Tibial nerve (tissue), 4 donors: ENCODE measurements around the gene TMPRSS11E. TPM values are rescaled to one million over a fixed set of nuclear protein-coding genes. Genes with fewer than 3 reads are reported as not detected.
"Not testable (repeated sequence)": the region's sequence is repeated elsewhere in the genome, so short reads cannot be mapped to it uniquely, and the experiment has no call there.

Experiments used
- DNase-seq, 2 donors: peaks; one replicate each; pipeline ENCODE4 v3.0.0-alpha.2; 2019; ENCODE audit warnings: low spot score in 2 of 2
- H3K27ac ChIP-seq, 4 donors: fragments of 200-600 bp; sonication (generic) in 3 of 4; one replicate each; pipeline ENCODE4 v1.5.1; 2017 to 2019; ENCODE audit warnings: mild to moderate bottlenecking in 1 of 4
- H3K27me3 ChIP-seq, 2 donors: fragments of 200-600 bp; sonication (generic) in 1 of 2; one replicate each; pipeline versions ENCODE4 v1.5.1 to v1.6.0; 2017 to 2019
- H3K36me3 ChIP-seq, 3 donors: fragments of 200-600 bp; sonication (generic); one replicate each; pipeline ENCODE4 v1.5.1; 2018 to 2019
- H3K4me1 ChIP-seq, 4 donors: fragments of 200-600 bp; sonication (generic) in 3 of 4; one replicate each; pipeline ENCODE4 v1.5.1; 2017 to 2019
- H3K4me3 ChIP-seq, 4 donors: fragments of 200-600 bp; sonication (generic) in 3 of 4; one replicate each; pipeline ENCODE4 v1.5.1; 2017 to 2019; ENCODE audit warnings: mild to moderate bottlenecking in 1 of 4, moderate library complexity in 1 of 4
- H3K9me3 ChIP-seq, 4 donors: fragments of 200-600 bp; sonication (generic) in 3 of 4; one replicate each; pipeline ENCODE4 v1.5.1; 2017 to 2019
- CTCF ChIP-seq, 5 experiments: fragments of 200-600 bp in 3 of 5; fragments of 450-650 bp in 2 of 5; sonication (generic) in 3 of 5; IDR thresholded peaks; one replicate each; pipeline ENCODE4 v1.5.1; 2016 to 2019; ENCODE audit warnings: antibody characterized with exemption in 5 of 5, mild to moderate bottlenecking in 3 of 5, moderate library complexity in 2 of 5
- EP300 ChIP-seq, 2 donors: sonication (generic); formaldehyde crosslinking; IDR thresholded peaks; one replicate each; pipeline ENCODE4 v1.6.1; 2017; ENCODE audit warnings: antibody characterized with exemption in 2 of 2, mild to moderate bottlenecking in 1 of 2
- POLR2A ChIP-seq, 2 donors: fragments of 450-650 bp; IDR thresholded peaks; one replicate each; pipeline ENCODE4 v1.6.1; 2017; ENCODE audit warnings: antibody characterized with exemption in 2 of 2, mild to moderate bottlenecking in 2 of 2, moderate library complexity in 2 of 2
- WGBS, 2 donors: methylation state at CpG; one replicate each; pipeline ENCODE4 v1.1.5; 2018; 5-methylcytosine and 5-hydroxymethylcytosine counted together
- total RNA-seq, 4 donors: library from RNA; depleted of rRNA; stranded (reverse); fragments of >200 nt; gene quantifications; one replicate each; pipeline ENCODE4 v1.1.0, GENCODE V29; 2016

Gene TMPRSS11E
- total RNA-seq, 4 donors from 2014 or later: not detected

GRCh38 chr4:68406479-68406859 is 40.8 kb upstream of the TMPRSS11E start:
- H3K4me3 ChIP-seq: no peak overlapping the region
- no peaks in the 10 kb centered on the region for H3K9me3 ChIP-seq
- H3K27me3 ChIP-seq: no peaks in the 10 kb centered on the region
- no peak for DNase-seq
- no peak overlapping the region for H3K27ac ChIP-seq
- 18 to 20% methylated on average over 3 of the region's 3 CpGs for WGBS, 2 donors
- no peaks in the 10 kb centered on the region for H3K36me3 ChIP-seq
- no peak for TF ChIP-seq EP300 (IDR thresholded peaks at IDR 0.05)
- TF ChIP-seq POLR2A (IDR thresholded peaks at IDR 0.05): no peak
- no peak for TF ChIP-seq CTCF (IDR thresholded peaks at IDR 0.05)
- H3K4me1 ChIP-seq: no peaks in the 10 kb centered on the region

- H3K4me1 ChIP-seq, H3K27ac ChIP-seq, H3K4me3 ChIP-seq, DNase-seq, H3K27me3 ChIP-seq, H3K36me3 ChIP-seq, H3K9me3 ChIP-seq: not testable (repeated sequence)
- WGBS, 2 donors: 36 to 41% methylated on average over 10 of the region's 10 CpGs
Observed at GRCh38 chr4:68407015-68407867, 40.0 kb upstream of the TMPRSS11E start.

GRCh38 chr4:68407868-68408190 is 39.4 kb upstream of the TMPRSS11E start:
- no peak for DNase-seq
- Histone ChIP-seq H3K27me3 (no peaks in the 10 kb centered on the region), H3K9me3 (no peaks in the 10 kb centered on the region), H3K27ac (no peak overlapping the region), H3K4me1 (no peaks in the 10 kb centered on the region), H3K36me3 (no peaks in the 10 kb centered on the region), H3K4me3 (no peak overlapping the region)
- WGBS, 2 donors: 41 to 51% methylated on average over 3 of the region's 3 CpGs
- no peak for TF ChIP-seq EP300 (IDR thresholded peaks at IDR 0.05)
- no peak for TF ChIP-seq POLR2A (IDR thresholded peaks at IDR 0.05)
- no peak for TF ChIP-seq CTCF (IDR thresholded peaks at IDR 0.05)

DNA sequence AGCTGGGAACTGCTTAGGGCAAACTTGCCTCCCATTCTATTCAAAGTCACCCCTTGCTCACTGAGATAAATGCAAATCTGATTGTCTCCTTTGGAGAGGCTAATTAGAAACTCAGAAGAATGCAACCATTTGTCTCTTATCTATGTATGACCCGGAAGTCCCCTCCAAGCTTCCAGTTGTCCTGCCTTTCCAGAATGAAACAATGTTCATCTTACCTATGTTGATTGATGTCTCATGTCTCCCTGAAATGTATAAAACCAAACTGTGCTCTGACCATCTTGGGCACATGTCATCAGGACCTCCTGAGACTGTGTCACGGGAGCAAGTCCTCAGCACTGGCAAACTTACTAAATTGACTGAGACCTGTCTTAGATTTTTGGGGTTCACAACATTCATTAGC is 37.1 kb upstream of the TMPRSS11E start:
- 37 to 55% methylated on average over 2 of the region's 2 CpGs for WGBS, 2 donors
- no peaks in the 10 kb centered on the region for H3K27me3 ChIP-seq
- no peak overlapping the region for H3K27ac ChIP-seq
- no peaks in the 10 kb centered on the region for H3K36me3 ChIP-seq
- TF ChIP-seq POLR2A (IDR thresholded peaks at IDR 0.05) (no peak), CTCF (IDR thresholded peaks at IDR 0.05) (no peak), EP300 (IDR thresholded peaks at IDR 0.05) (no peak)
- no peaks in the 10 kb centered on the region for H3K9me3 ChIP-seq
- DNase-seq: no peak
- H3K4me3 ChIP-seq: no peak overlapping the region
- H3K4me1 ChIP-seq: no peaks in the 10 kb centered on the region

DNA sequence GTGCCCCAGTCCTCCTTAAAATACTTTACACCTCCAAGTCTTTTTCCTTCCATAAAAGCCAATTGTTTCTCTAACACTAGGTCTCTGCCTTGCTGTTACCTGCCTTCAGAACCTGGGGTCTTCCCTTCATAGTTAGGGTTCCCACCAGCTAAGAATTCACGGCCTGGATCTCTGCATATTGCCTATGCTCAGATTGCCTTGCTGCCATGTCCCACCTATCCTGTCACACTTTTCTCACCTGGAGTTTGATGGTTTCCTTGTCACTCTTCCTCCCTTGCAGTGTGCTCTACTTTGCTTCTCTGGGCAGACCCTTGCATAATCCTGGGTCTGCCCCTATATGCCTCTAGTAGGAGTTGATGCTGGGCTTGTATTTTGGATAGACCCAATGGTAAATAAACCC is 36.6 kb upstream of the TMPRSS11E start:
- Histone ChIP-seq H3K27ac (no peak overlapping the region), H3K9me3 (no peaks in the 10 kb centered on the region), H3K4me3 (no peak overlapping the region), H3K36me3 (no peaks in the 10 kb centered on the region), H3K27me3 (no peaks in the 10 kb centered on the region), H3K4me1 (no peaks in the 10 kb centered on the region)
- WGBS, 2 donors: 82 to 95% methylated on average over 1 of the region's 1 CpG
- no peak for TF ChIP-seq CTCF (IDR thresholded peaks at IDR 0.05)
- TF ChIP-seq EP300 (IDR thresholded peaks at IDR 0.05): no peak
- TF ChIP-seq POLR2A (IDR thresholded peaks at IDR 0.05): no peak
- no peak for DNase-seq

- H3K36me3 ChIP-seq, H3K27me3 ChIP-seq, H3K4me3 ChIP-seq, H3K27ac ChIP-seq, H3K4me1 ChIP-seq, H3K9me3 ChIP-seq, DNase-seq: not testable (repeated sequence)
- 92 to 100% methylated on average over 2 of the region's 2 CpGs for WGBS, 2 donors
Observed at GRCh38 chr4:68412031-68412430, 35.2 kb upstream of the TMPRSS11E start.
